Inflammatory macrophage treated with lipopolysaccharide for 4 hours (primary cell): Measurements from ENCODE around the gene FKBP1C.
"Not testable (repeated sequence)": the region's sequence is repeated elsewhere in the genome, so short reads cannot be mapped to it uniquely, and the experiment has no call there.

ENCODE experiments used
- DNase-seq: peaks from one replicate; pipeline ENCODE4 v3.0.0-alpha.2; 2020

Gene FKBP1C

GRCh38 chr6:63211343-63211742 lies at the start of gene FKBP1C:
TSS of gene FKBP1C (plus strand) at chr6:63211469.
- DNase-seq: not testable (repeated sequence)

- DNase-seq: not testable (repeated sequence)
Measured at GRCh38 chr6:63164047-63164803, 47.0 kb upstream of the FKBP1C start.

GRCh38 chr6:63174173-63174572 lies 37.1 kb upstream of the FKBP1C start:
- no peak for DNase-seq

- no peak for DNase-seq
Measured at GRCh38 chr6:63176181-63176580, 35.1 kb upstream of the FKBP1C start.

GRCh38 chr6:63180367-63180766 lies 30.9 kb upstream of the FKBP1C start:
- DNase-seq: no peak

GRCh38 chr6:63186970-63187369 lies 24.3 kb upstream of the FKBP1C start:
- DNase-seq: no peak

GRCh38 chr6:63188828-63189227 lies 22.4 kb upstream of the FKBP1C start:
- DNase-seq: no peak

- DNase-seq: no peak
Measured at GRCh38 chr6:63193324-63193723, 17.9 kb upstream of the FKBP1C start.

- DNase-seq: no peak
Measured at GRCh38 chr6:63197741-63198140, 13.5 kb upstream of the FKBP1C start.

- no peak for DNase-seq
Measured at GRCh38 chr6:63213325-63213724, 2.1 kb downstream of the FKBP1C start.

- DNase-seq: no peak
Measured at GRCh38 chr6:63214816-63215215, 3.5 kb downstream of the FKBP1C start.

- DNase-seq: no peak
Measured at GRCh38 chr6:63224179-63224578, 12.9 kb downstream of the FKBP1C start.

- not testable (repeated sequence) for DNase-seq
Measured at GRCh38 chr6:63225987-63226386, 14.7 kb downstream of the FKBP1C start.

GRCh38 chr6:63227928-63228894 lies 16.9 kb downstream of the FKBP1C start:
- not testable (repeated sequence) for DNase-seq

GRCh38 chr6:63230027-63230426 lies 18.8 kb downstream of the FKBP1C start:
- DNase-seq: not testable (repeated sequence)

GRCh38 chr6:63230511-63230910 lies 19.2 kb downstream of the FKBP1C start:
- not testable (repeated sequence) for DNase-seq

- DNase-seq: no peak
Measured at GRCh38 chr6:63236398-63236817, 25.1 kb downstream of the FKBP1C start.

- no peak for DNase-seq
Measured at GRCh38 chr6:63245420-63245819, 34.2 kb downstream of the FKBP1C start.

GRCh38 chr6:63245909-63246308 lies 34.6 kb downstream of the FKBP1C start:
- DNase-seq: no peak

GRCh38 chr6:63246581-63246980 lies 35.3 kb downstream of the FKBP1C start:
- no peak for DNase-seq

- no peak for DNase-seq
Measured at GRCh38 chr6:63249875-63250482, 38.7 kb downstream of the FKBP1C start.

GRCh38 chr6:63259153-63259552 lies 47.9 kb downstream of the FKBP1C start:
- DNase-seq: no peak

GRCh38 chr6:63261820-63262219 lies 50.6 kb downstream of the FKBP1C start:
- no peak for DNase-seq
